Measurements from ENCODE around the gene ASIC4. TPM values are rescaled to one million over a fixed set of nuclear protein-coding genes. Genes with fewer than 3 reads are reported as not detected.
A peak's percentile ranks its signal among the peaks of the same experiment; 100 is the strongest.

The ASIC4 gene
- total and polyA plus RNA-seq, 3 experiments from 2014 or later: not detected

GRCh38 chr2:219533930-219534661 lies 19.8 kb downstream of the ASIC4 start:
- CTCF ChIA-PET: interaction anchor here (0.7 to 6.0 kb wide), 2 partner anchors 7 to 58 kb away, joined by 3 to 44 read pairs; partner anchors contain the start of genes CHPF and TMEM198
- Histone ChIP-seq H3K4me1 (ENCODE audit: insufficient read depth, low read length) (peaks cover 4% of the 10 kb centered on the region), H3K27me3 (ENCODE audit: insufficient read depth, low read length, poor library complexity, severe bottlenecking) (peaks cover 16% of the 10 kb centered on the region), H3K9me3 (ENCODE audit: low read length) (no peaks in the 10 kb centered on the region), H3K36me3 (ENCODE audit: insufficient read depth, low read length) (no peaks in the 10 kb centered on the region), H3K27ac (ENCODE audit: low read depth, low read length) (no peak overlapping the region), H3K4me3 (ENCODE audit: low read length) (no peak overlapping the region)
- POLR2A ChIA-PET: interaction anchor here (0.5 kb wide), 1 partner anchor 142 kb away, joined by 3 read pairs; no protein-coding TSS in a partner anchor
- Mint-ChIP-seq H3K4me1 (peaks cover 0 to 4% (median 0%) of the 10 kb centered on the region in 3 donors), H3K4me3 (peak overlapping the region in 1 of 7 donors; percentile 51), H3K27me3 (peaks cover 9 to 42% of the 10 kb centered on the region in 2 donors), H3K36me3 (peaks cover 0 to 3% (median 0%) of the 10 kb centered on the region in 3 donors), H3K9me3 (no peaks in the 10 kb centered on the region), H3K27ac (peak overlapping the region in 1 of 8 donors; percentile 75)
- no peak for DNase-seq

DNA sequence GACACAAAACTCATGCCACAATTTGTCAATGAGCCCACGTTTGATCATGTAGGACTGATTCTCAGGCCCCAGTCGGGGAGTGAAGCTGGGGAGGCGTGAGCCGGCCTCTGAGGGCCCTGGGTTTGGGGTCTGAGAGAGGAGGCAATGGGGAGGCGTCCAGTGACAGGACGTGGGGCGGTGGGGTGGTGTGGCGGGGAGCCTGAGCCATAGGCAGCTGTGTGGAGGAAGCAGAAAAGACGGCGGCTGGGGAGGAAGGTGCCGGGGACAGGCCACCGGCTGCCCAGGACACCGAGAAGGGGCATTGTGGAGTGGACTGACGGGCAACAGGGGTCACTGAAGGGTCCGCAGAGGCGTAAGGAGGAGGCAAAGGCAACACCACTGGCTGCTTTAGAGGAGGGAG lies 22.1 kb downstream of the ASIC4 start:
- H3K4me1 ChIP-seq (ENCODE audit: insufficient read depth, low read length): peaks cover 3% of the 10 kb centered on the region
- Mint-ChIP-seq H3K4me1 (peaks cover 4 to 5% (median 4%) of the 10 kb centered on the region in 3 donors), H3K27me3 (peaks cover 0 to 19% of the 10 kb centered on the region in 2 donors), H3K27ac (no peak overlapping the region), H3K36me3 (peaks cover 0 to 12% (median under 1%) of the 10 kb centered on the region in 3 donors), H3K4me3 (no peak overlapping the region), H3K9me3 (no peaks in the 10 kb centered on the region)
- H3K36me3 ChIP-seq (ENCODE audit: insufficient read depth, low read length): no peaks in the 10 kb centered on the region
- ChIA-PET POLR2A (no interaction called here), CTCF (interaction anchor here (2.1 kb wide), 1 partner anchor 41 kb away, joined by 8 read pairs; a partner anchor contains a TSS)
- no peaks in the 10 kb centered on the region for H3K9me3 ChIP-seq (ENCODE audit: low read length)
- no peak overlapping the region for H3K27ac ChIP-seq (ENCODE audit: low read depth, low read length)
- no peaks in the 10 kb centered on the region for H3K27me3 ChIP-seq (ENCODE audit: insufficient read depth, low read length, poor library complexity, severe bottlenecking)
- H3K4me3 ChIP-seq (ENCODE audit: low read length): no peak overlapping the region
- DNase-seq: no peak

DNA sequence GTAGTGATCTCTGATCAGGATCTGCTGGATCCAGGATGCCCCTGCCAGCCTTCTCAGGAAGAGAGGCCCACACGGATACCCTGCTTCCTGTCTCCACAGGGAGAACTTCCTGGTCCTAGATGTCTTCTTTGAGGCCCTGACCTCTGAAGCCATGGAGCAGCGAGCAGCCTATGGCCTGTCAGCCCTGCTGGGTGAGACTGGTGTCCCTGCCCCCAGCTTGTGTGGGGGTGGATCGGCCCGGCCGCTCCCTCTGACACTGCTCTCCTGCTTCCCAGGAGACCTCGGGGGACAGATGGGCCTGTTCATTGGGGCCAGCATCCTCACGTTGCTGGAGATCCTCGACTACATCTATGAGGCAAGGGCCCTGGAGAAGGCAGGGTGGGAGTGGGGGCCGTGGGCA lies 22.7 kb downstream of the ASIC4 start:
- DNase-seq: no peak
- POLR2A ChIA-PET: no interaction called here
- no peak overlapping the region for H3K4me3 ChIP-seq (ENCODE audit: low read length)
- H3K4me1 ChIP-seq (ENCODE audit: insufficient read depth, low read length): peaks cover 8% of the 10 kb centered on the region
- H3K27me3 Mint-ChIP-seq: peaks cover 1 to 15% of the 10 kb centered on the region in 2 donors
- H3K9me3 ChIP-seq (ENCODE audit: low read length): no peaks in the 10 kb centered on the region
- H3K4me3 Mint-ChIP-seq: no peak overlapping the region
- no peak overlapping the region for H3K27ac ChIP-seq (ENCODE audit: low read depth, low read length)
- CTCF ChIA-PET: interaction anchor here (2.1 kb wide), 1 partner anchor 41 kb away, joined by 8 read pairs; a partner anchor contains a TSS
- no peaks in the 10 kb centered on the region for H3K36me3 ChIP-seq (ENCODE audit: insufficient read depth, low read length)
- H3K4me1 Mint-ChIP-seq: peaks cover 5 to 10% (median 7%) of the 10 kb centered on the region in 3 donors
- peaks cover 0 to 12% (median 2%) of the 10 kb centered on the region in 3 donors for H3K36me3 Mint-ChIP-seq
- no peaks in the 10 kb centered on the region for H3K9me3 Mint-ChIP-seq
- H3K27me3 ChIP-seq (ENCODE audit: insufficient read depth, low read length, poor library complexity, severe bottlenecking): no peaks in the 10 kb centered on the region
- H3K27ac Mint-ChIP-seq: peak overlapping the region in 1 of 8 donors; percentile 32

GRCh38 chr2:219537657-219538488 lies 23.6 kb downstream of the ASIC4 start:
- peaks cover 0 to 12% (median 2%) of the 10 kb centered on the region in 3 donors for H3K36me3 Mint-ChIP-seq
- H3K27ac Mint-ChIP-seq: no peak overlapping the region
- H3K9me3 Mint-ChIP-seq: no peaks in the 10 kb centered on the region
- CTCF ChIA-PET: interaction anchor here (2.1 to 6.7 kb wide), 2 partner anchors 7 to 42 kb away, joined by 8 to 44 read pairs; a partner anchor contains a TSS
- Histone ChIP-seq H3K9me3 (ENCODE audit: low read length) (no peaks in the 10 kb centered on the region), H3K4me3 (ENCODE audit: low read length) (no peak overlapping the region), H3K27ac (ENCODE audit: low read depth, low read length) (no peak overlapping the region), H3K27me3 (ENCODE audit: insufficient read depth, low read length, poor library complexity, severe bottlenecking) (no peaks in the 10 kb centered on the region), H3K36me3 (ENCODE audit: insufficient read depth, low read length) (no peaks in the 10 kb centered on the region), H3K4me1 (ENCODE audit: insufficient read depth, low read length) (peaks cover 17% of the 10 kb centered on the region)
- H3K4me3 Mint-ChIP-seq: no peak overlapping the region
- POLR2A ChIA-PET: no interaction called here
- H3K27me3 Mint-ChIP-seq: peaks cover 1 to 10% of the 10 kb centered on the region in 2 donors
- peaks cover 13 to 19% (median 16%) of the 10 kb centered on the region in 3 donors for H3K4me1 Mint-ChIP-seq
- no peak for DNase-seq

DNA sequence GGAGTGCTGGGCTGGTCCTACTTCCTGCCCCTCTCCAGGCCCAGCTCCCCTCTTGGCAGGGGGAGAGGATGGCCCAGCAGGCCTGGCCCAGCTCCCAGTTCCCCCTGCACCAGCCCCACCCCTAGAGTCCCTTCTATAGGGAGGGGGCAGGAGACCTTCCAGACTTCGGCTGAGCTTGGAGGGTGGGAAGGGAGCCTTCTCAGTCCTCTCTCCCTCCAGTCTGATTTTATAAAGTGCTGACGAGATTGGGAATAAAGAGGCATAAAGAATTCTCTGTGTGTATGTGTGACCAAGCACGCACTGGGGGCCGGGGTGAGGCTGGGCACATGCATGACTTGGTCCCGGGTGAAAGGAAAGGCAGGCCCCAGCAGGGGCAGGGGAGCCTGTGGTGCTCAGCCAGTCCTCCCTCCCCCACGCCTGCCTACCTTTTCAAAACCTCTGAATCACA lies 24.2 kb downstream of the ASIC4 start:
- peaks cover 13 to 20% (median 17%) of the 10 kb centered on the region in 3 donors for H3K4me1 Mint-ChIP-seq
- no peak for DNase-seq
- peaks cover 1 to 6% of the 10 kb centered on the region in 2 donors for H3K27me3 Mint-ChIP-seq
- H3K36me3 Mint-ChIP-seq: peaks cover 0 to 12% (median 2%) of the 10 kb centered on the region in 3 donors
- ChIA-PET POLR2A (no interaction called here), CTCF (interaction anchor here (0.8 to 6.7 kb wide), 4 partner anchors 7 to 43 kb away, joined by 3 to 44 read pairs (median 6); a partner anchor contains a TSS)
- H3K27ac Mint-ChIP-seq: no peak overlapping the region
- no peak overlapping the region for H3K4me3 Mint-ChIP-seq
- Histone ChIP-seq H3K27me3 (ENCODE audit: insufficient read depth, low read length, poor library complexity, severe bottlenecking) (no peaks in the 10 kb centered on the region), H3K4me3 (ENCODE audit: low read length) (no peak overlapping the region), H3K36me3 (ENCODE audit: insufficient read depth, low read length) (no peaks in the 10 kb centered on the region), H3K9me3 (ENCODE audit: low read length) (no peaks in the 10 kb centered on the region), H3K27ac (ENCODE audit: low read depth, low read length) (no peak overlapping the region), H3K4me1 (ENCODE audit: insufficient read depth, low read length) (peaks cover 18% of the 10 kb centered on the region)
- H3K9me3 Mint-ChIP-seq: no peaks in the 10 kb centered on the region

GRCh38 chr2:219538956-219539788 lies 24.9 kb downstream of the ASIC4 start:
- Mint-ChIP-seq H3K9me3 (no peaks in the 10 kb centered on the region), H3K27ac (no peak overlapping the region), H3K4me3 (peak overlapping the region in 1 of 7 donors; percentile 54), H3K27me3 (peaks cover 1 to 4% of the 10 kb centered on the region in 2 donors), H3K36me3 (peaks cover 0 to 12% (median 2%) of the 10 kb centered on the region in 3 donors), H3K4me1 (peaks cover 15 to 21% (median 18%) of the 10 kb centered on the region in 3 donors)
- CTCF ChIA-PET: interaction anchor here (0.8 to 6.7 kb wide), 5 partner anchors 8 to 102 kb away, joined by 3 to 44 read pairs (median 7); no protein-coding TSS in a partner anchor
- Histone ChIP-seq H3K9me3 (ENCODE audit: low read length) (no peaks in the 10 kb centered on the region), H3K4me1 (ENCODE audit: insufficient read depth, low read length) (peaks cover 18% of the 10 kb centered on the region), H3K27me3 (ENCODE audit: insufficient read depth, low read length, poor library complexity, severe bottlenecking) (no peaks in the 10 kb centered on the region), H3K4me3 (ENCODE audit: low read length) (no peak overlapping the region), H3K27ac (ENCODE audit: low read depth, low read length) (no peak overlapping the region), H3K36me3 (ENCODE audit: insufficient read depth, low read length) (no peaks in the 10 kb centered on the region)
- DNase-seq: no peak
- POLR2A ChIA-PET: no interaction called here

DNA sequence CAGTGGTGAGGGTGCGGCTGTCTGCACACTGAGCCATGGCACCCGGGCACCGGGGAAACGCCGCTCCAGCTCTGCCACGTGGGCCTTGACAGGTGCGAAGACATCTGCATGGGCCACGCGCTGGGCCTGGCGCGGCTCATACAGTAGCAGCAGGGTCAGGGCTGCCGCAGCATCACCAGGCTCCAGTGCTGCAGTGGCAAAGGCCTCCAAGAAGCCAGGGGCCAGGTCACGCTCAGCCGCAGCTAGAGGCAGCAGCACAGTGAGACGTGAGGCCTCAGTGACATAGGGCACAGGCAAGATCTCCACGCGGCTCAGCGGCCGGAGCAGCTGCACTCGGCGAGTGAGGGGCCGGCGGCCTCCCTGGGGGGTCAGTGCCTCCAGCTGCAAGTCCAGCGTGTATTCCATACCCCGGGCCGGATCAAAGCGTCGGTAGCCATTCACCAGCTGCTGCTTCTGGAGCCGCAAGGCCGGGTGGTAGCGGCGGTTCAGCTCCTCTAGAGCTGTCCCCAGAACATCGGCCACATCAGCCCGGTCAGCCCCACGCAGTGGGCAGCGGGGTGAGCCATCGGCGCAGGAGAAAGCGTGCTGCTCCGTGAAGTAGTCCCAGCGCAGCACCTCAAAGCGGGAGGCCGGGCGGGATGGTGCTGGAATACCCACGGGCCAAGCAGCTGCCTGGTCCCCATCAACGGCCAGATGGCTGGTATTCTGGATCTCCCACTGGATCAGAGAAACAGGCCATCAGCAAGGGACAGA lies 25.8 kb downstream of the ASIC4 start:
- Mint-ChIP-seq H3K4me3 (no peak overlapping the region), H3K4me1 (peaks cover 22 to 30% (median 27%) of the 10 kb centered on the region in 3 donors), H3K9me3 (no peaks in the 10 kb centered on the region), H3K27me3 (peaks cover 1 to 4% of the 10 kb centered on the region in 2 donors), H3K36me3 (peaks cover 0 to 12% (median 2%) of the 10 kb centered on the region in 3 donors), H3K27ac (no peak overlapping the region)
- peaks cover 18% of the 10 kb centered on the region for H3K4me1 ChIP-seq (ENCODE audit: insufficient read depth, low read length)
- CTCF ChIA-PET: interaction anchor here (1.0 to 6.7 kb wide), 17 partner anchors 9 to 103 kb away, joined by 3 to 44 read pairs (median 6); no protein-coding TSS in a partner anchor
- H3K4me3 ChIP-seq (ENCODE audit: low read length): no peak overlapping the region
- POLR2A ChIA-PET: no interaction called here
- no peaks in the 10 kb centered on the region for H3K36me3 ChIP-seq (ENCODE audit: insufficient read depth, low read length)
- DNase-seq: no peak
- H3K27ac ChIP-seq (ENCODE audit: low read depth, low read length): no peak overlapping the region
- no peaks in the 10 kb centered on the region for H3K27me3 ChIP-seq (ENCODE audit: insufficient read depth, low read length, poor library complexity, severe bottlenecking)
- no peaks in the 10 kb centered on the region for H3K9me3 ChIP-seq (ENCODE audit: low read length)
